GM12873 (cell line): ENCODE measurements around the gene OTX1.
A peak's percentile ranks its signal among the peaks of the same experiment; 100 is the strongest.

Source experiments
- CTCF ChIP-seq: IDR thresholded peaks from 2 replicates; pipeline ENCODE4 v1.5.1; 2012; ENCODE audit warnings: low read depth, mild to moderate bottlenecking, moderate library complexity, low read length, control low read depth; ENCODE audit not compliant: insufficient read depth; ENCODE audit errors: missing control alignments

OTX1 gene

GRCh38 chr2:63052411-63053080 is 1.9 kb downstream of the OTX1 start:
- no peak for TF ChIP-seq CTCF

DNA sequence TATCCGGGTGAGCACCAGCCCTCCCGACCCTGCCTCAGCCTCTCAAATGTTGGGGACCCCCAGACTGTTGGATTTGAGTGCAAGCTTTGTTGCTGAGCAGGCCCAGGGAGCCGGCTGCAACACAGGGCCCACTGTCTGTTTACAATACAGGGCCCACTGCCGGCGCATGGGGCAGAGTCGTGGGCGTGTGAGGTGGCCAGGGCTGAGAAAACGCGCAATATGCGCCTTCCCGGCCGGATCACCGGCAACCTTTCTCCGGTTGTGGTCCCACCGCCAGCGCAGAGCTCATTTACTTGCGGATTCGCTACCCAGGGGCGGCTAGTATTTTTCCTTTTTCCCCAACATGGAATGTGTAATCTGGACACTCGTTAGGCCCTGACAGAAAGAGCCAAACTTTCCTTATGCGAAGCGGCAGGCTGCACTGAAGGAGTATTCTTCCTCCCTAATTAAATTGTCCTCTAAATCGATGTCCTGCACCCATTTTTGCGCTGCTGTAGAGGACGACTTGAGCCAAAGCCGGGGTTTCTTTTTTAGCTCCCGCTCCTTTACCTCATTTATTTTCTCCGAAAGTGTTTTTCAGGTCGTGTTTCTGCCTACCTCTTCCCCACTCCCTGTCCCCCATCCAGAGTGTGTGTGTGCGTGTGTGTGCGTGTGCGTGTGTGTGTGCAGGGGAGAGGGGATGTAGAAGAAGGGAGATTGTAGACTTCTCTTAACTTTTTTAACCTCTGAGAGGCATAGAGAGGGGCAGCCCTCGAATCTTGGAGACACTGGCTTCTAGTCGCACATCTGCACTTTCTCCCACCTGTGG is 2.7 kb downstream of the OTX1 start:
- TF ChIP-seq CTCF = no peak

DNA sequence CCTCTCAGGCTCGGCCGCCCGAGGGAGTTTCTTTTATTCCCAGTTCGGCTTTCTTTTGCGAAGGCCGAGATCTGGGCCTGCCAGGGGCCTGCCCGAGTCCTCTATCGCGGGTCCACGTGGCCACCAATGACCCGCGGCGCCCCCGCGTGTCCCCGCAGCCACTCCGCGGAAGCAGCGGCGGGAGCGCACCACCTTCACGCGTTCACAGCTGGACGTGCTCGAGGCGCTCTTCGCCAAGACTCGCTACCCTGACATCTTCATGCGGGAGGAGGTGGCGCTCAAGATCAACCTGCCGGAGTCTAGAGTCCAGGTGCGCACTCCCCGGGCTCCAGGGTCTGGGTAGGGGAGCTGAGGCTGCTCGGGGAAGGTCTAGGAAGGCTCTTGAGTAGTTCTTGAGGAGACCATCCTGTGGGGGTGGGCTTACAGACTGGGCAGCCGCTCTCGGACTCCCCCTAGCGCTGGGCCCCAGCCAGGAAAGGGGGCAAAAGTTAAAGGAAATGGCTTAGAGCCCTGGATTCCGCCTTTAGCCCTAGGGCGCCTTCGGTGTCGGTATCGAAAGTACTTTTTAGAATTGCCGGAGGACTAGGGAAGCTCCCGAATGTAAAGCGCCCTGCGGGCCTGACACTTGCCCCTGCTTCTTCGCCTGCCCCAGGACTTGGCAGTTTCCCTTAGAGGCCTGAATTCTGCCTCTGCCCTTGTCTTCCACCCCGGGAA is 3.4 kb downstream of the OTX1 start:
- TF ChIP-seq CTCF = peak; percentile 72

GRCh38 chr2:63054841-63055225 is 4.2 kb downstream of the OTX1 start:
- no peak for TF ChIP-seq CTCF

DNA sequence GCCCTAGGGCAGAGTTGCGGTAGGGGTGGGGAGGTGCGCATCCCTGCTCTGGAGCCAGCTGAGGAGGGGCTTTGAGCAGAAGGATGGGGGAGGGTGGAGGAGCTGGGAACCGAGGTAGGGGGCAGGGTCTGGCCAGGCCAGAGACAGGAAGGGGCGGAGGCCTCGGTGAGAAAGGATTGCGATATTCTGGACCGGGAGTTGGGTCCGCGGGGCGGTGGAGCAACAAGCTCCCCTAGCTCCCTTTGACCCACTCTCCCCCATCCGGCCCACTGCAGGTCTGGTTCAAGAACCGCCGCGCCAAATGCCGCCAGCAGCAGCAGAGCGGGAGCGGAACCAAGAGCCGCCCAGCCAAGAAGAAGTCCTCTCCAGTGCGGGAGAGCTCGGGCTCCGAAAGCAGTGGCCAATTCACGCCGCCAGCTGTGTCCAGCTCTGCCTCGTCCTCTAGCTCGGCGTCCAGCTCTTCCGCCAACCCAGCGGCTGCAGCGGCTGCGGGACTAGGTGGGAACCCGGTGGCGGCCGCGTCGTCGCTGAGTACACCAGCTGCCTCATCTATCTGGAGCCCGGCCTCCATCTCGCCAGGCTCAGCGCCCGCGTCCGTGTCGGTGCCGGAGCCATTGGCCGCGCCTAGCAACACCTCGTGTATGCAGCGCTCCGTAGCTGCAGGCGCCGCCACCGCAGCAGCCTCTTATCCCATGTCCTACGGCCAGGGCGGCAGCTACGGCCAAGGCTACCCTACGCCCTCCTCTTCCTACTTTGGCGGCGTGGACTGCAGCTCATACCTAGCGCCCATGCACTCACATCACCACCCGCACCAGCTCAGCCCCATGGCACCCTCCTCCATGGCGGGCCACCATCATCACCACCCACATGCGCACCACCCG is 4.8 kb downstream of the OTX1 start:
- TF ChIP-seq CTCF = no peak

DNA sequence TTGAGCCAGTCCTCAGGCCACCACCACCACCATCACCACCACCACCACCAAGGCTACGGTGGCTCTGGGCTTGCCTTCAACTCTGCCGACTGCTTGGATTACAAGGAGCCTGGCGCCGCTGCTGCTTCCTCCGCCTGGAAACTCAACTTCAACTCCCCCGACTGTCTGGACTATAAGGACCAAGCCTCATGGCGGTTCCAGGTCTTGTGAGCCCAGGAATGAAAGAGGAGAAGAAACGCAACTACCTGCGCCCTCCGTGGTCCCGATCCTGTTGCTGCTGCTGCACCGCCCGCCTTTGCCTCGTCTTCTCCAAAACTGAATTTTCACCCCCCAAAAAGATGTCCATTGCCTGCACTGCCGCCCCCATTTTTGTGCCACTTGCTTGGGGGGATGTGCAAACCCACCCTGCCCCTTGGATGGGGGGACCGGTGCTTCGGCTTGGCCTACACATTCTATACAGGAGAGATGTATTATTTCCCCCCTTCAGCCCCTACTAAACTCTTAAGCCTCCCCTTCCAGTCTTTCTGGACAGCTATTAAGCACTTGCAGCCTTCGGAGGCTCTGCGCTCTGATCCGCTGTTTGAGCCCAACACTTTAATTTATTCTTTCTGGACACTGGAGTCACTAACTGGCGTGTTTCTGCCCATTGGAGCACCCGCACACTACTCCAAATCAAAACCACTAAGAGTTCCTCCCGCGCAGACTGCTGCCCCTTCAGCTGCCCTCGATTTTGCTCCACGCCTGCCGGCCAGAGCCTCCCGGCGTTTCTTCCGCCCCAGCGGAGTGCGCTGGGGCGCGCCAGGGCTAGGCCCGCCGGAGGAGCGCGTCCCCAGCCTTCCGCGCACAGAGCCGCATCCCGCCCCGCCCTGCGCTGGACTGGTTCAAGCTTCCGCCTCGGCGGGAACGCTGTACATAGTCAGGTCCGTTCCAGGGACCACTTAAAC is 5.7 kb downstream of the OTX1 start:
- TF ChIP-seq CTCF = no peak
